Neuronal stem cell (in vitro differentiated cells): Measurements from ENCODE around the gene CRYBB3.
"Not testable (repeated sequence)": the region's sequence is repeated elsewhere in the genome, so short reads cannot be mapped to it uniquely, and the experiment has no call there.

Experiments used
- DNase-seq: peaks from one replicate; pipeline ENCODE4 v3.0.0-alpha.2; 2013; ENCODE audit warnings: low spot score
- H2AFZ ChIP-seq: one replicate; pipeline ENCODE4 v1.6.1; 2013; ENCODE audit warnings: mild to moderate bottlenecking, low read length, inconsistent platforms
- H2AK5ac ChIP-seq: 2 replicates; pipeline ENCODE4 v1.6.1; 2013; ENCODE audit warnings: low read depth, mild to moderate bottlenecking, inconsistent platforms, low read length, moderate library complexity, mixed read lengths
- H2BK120ac ChIP-seq: 2 replicates; pipeline ENCODE4 v1.6.1; 2013; ENCODE audit warnings: low read depth, mild to moderate bottlenecking, inconsistent platforms, low read length, moderate library complexity, mixed read lengths
- H2BK12ac ChIP-seq: one replicate; pipeline ENCODE4 v1.6.1; 2013; ENCODE audit warnings: low read length, inconsistent platforms
- H2BK15ac ChIP-seq: 2 replicates; pipeline ENCODE4 v1.6.1; 2013; ENCODE audit warnings: mild to moderate bottlenecking, low read length, inconsistent platforms, mixed read lengths
- H2BK5ac ChIP-seq: one replicate; pipeline ENCODE4 v1.6.1; 2013; ENCODE audit warnings: inconsistent platforms, mild to moderate bottlenecking, low read length, moderate library complexity
- H3K14ac ChIP-seq: one replicate; pipeline ENCODE4 v1.6.1; 2013; ENCODE audit warnings: low read length, inconsistent platforms
- H3K18ac ChIP-seq: 2 replicates; pipeline ENCODE4 v1.6.1; 2013; ENCODE audit warnings: low read length, inconsistent platforms
- H3K23ac ChIP-seq: 2 replicates; pipeline ENCODE4 v1.6.1; 2013; ENCODE audit warnings: low read depth, mild to moderate bottlenecking, mixed read lengths, low read length, inconsistent platforms; ENCODE audit not compliant: poor library complexity
- H3K27ac ChIP-seq: replicated peaks from 3 replicates; pipeline ENCODE4 v1.5.1; 2013; ENCODE audit warnings: low read length, inconsistent platforms
- H3K27me3 ChIP-seq, 3 experiments: 2 replicates each; pipeline ENCODE4 v1.6.1; 2013; ENCODE audit warnings: low read length in 3 of 3, mild to moderate bottlenecking in 2 of 3, inconsistent platforms in 1 of 3, low read depth in 1 of 3, mixed read lengths in 1 of 3, moderate library complexity in 1 of 3; ENCODE audit not compliant: control insufficient read depth in 3 of 3, insufficient read depth in 3 of 3
- H3K36me3 ChIP-seq, 2 donors: replicated peaks in 1 of 2; 2 replicates each; pipeline ENCODE4 v1.6.1; 2013; ENCODE audit warnings: low read length in 2 of 2; ENCODE audit not compliant: control insufficient read depth in 2 of 2, insufficient read depth in 2 of 2
- H3K4ac ChIP-seq: 2 replicates; pipeline ENCODE4 v1.6.1; 2013; ENCODE audit warnings: inconsistent platforms, mild to moderate bottlenecking, low read length, moderate library complexity
- H3K4me1 ChIP-seq, 2 donors: 1 replicate in 1 of 2; 2 replicates in 1 of 2; pipeline ENCODE4 v1.6.1; 2013; ENCODE audit warnings: low read length in 2 of 2, low read depth in 1 of 2; ENCODE audit not compliant: control insufficient read depth in 2 of 2, insufficient read depth in 1 of 2
- H3K4me2 ChIP-seq: one replicate; pipeline ENCODE4 v1.6.1; 2013; ENCODE audit warnings: mild to moderate bottlenecking, low read length, inconsistent platforms; ENCODE audit not compliant: insufficient read depth, poor library complexity, severe bottlenecking
- H3K4me3 ChIP-seq, 2 donors: 2 replicates each; pipeline ENCODE4 v1.5.1; 2013; ENCODE audit warnings: low read length in 2 of 2, mild to moderate bottlenecking in 2 of 2, inconsistent platforms in 1 of 2, moderate library complexity in 1 of 2
- H3K79me1 ChIP-seq: one replicate; pipeline ENCODE4 v1.6.1; 2013; ENCODE audit warnings: low read depth, mild to moderate bottlenecking, inconsistent platforms, low read length, moderate library complexity
- H3K9ac ChIP-seq: one replicate; pipeline ENCODE4 v1.6.1; 2013; ENCODE audit warnings: mild to moderate bottlenecking, low read depth, low read length, inconsistent platforms; ENCODE audit not compliant: poor library complexity
- H3K9me3 ChIP-seq, 2 donors: replicated peaks in 1 of 2; 2 replicates each; pipeline versions ENCODE3 to v1.6.1; 2013; ENCODE audit warnings: low read length in 2 of 2, mild to moderate bottlenecking in 2 of 2, inconsistent platforms in 1 of 2, low read depth in 1 of 2, mixed read lengths in 1 of 2, moderate library complexity in 1 of 2; ENCODE audit not compliant: control insufficient read depth in 2 of 2, insufficient read depth in 1 of 2
- H4K8ac ChIP-seq: one replicate; pipeline ENCODE4 v1.6.1; 2013; ENCODE audit warnings: low read depth, mild to moderate bottlenecking, inconsistent platforms, low read length, moderate library complexity
- H4K91ac ChIP-seq: one replicate; pipeline ENCODE4 v1.6.1; 2013; ENCODE audit warnings: low read length, low read depth, mild to moderate bottlenecking, inconsistent platforms; ENCODE audit not compliant: poor library complexity
- WGBS, 2 donors: extraction: QIAGEN DNeasy Blood & Tissue Kit; methylation state at CpG; one replicate each; pipeline ENCODE4 v1.1.7; 2013; ENCODE audit warnings: missing lambda C conversion rate in 2 of 2, mixed read lengths in 1 of 2; ENCODE audit not compliant: insufficient read length in 2 of 2, insufficient replicate concordance in 1 of 2; ENCODE audit errors: extremely low coverage in 2 of 2; 5-methylcytosine and 5-hydroxymethylcytosine counted together

Gene CRYBB3

DNA sequence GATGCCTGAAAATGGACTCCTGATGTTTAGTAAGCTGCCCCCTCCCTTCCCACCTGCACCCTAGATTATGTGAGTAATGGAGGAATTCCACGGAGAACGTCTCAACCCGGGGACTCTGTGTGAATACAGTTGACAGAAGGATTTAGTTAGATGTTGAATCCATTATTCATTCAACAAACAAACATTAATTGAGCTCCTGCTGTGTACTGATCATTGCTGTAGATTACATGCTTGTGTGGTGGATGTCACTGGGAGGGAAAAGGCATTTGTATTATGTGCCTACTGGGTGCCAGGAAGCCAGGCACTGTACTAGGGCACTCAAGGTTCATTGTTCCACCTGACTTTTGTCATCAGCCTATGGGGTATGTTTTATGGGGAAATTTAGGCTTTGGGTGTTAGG lies 22.9 kb upstream of the CRYBB3 start:
- Histone ChIP-seq H2BK12ac (no peak overlapping the region), H3K36me3 (peaks cover 22 to 62% of the 10 kb centered on the region in 2 donors), H2BK120ac (no peak overlapping the region), H3K4me1 (peaks cover 0 to 2% of the 10 kb centered on the region in 2 donors), H3K27me3 (no peaks in the 10 kb centered on the region), H3K9me3 (peaks cover 2 to 8% of the 10 kb centered on the region in 2 donors), H2BK15ac (no peak overlapping the region), H4K91ac (no peak overlapping the region), H3K79me1 (no peaks in the 10 kb centered on the region), H3K14ac (no peak overlapping the region), H3K18ac (no peak overlapping the region), H2AK5ac (no peak overlapping the region), H3K9ac (no peak overlapping the region), H4K8ac (no peak overlapping the region), H3K4me3 (no peak overlapping the region), H3K27ac (no peak overlapping the region), H2BK5ac (no peak overlapping the region), H3K23ac (no peak overlapping the region), H3K4ac (no peak overlapping the region), H2AFZ (no peak overlapping the region), H3K4me2 (no peak overlapping the region)
- WGBS, 2 donors = no CpG with 5 or more reads among the region's 3 CpGs
- DNase-seq = no peak

DNA sequence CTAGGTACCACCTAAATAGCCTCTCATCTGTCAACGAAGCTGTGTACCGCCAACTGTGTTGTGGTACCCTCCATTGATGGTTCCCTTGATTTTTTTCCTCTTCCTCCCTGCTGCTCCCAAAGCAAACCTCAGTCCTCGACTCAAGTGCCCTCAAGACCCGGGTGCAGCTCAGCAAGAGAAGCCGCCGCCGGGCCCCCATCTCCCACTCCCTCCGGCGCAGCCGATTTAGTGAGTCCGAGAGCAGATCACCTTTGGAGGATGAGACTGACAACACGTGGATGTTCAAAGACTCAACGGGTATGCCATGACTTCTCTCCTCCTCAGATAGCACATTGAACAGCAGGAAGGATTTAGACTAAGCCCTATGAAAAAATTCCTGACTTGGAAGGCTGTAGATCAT lies 22.4 kb upstream of the CRYBB3 start:
- Histone ChIP-seq H3K79me1 (no peaks in the 10 kb centered on the region), H3K9me3 (peaks cover 2 to 8% of the 10 kb centered on the region in 2 donors), H3K23ac (no peak overlapping the region), H3K36me3 (peaks cover 22 to 63% of the 10 kb centered on the region in 2 donors), H3K14ac (no peak overlapping the region), H3K4me3 (no peak overlapping the region), H4K91ac (no peak overlapping the region), H2AFZ (no peak overlapping the region), H3K4me1 (peaks cover 0 to 2% of the 10 kb centered on the region in 2 donors), H2BK12ac (no peak overlapping the region), H3K18ac (no peak overlapping the region), H3K4ac (no peak overlapping the region), H2AK5ac (no peak overlapping the region), H4K8ac (no peak overlapping the region), H2BK120ac (no peak overlapping the region), H2BK15ac (no peak overlapping the region), H3K4me2 (no peak overlapping the region), H3K27ac (no peak overlapping the region), H3K9ac (no peak overlapping the region), H2BK5ac (no peak overlapping the region), H3K27me3 (no peaks in the 10 kb centered on the region)
- DNase-seq = no peak
- WGBS, 2 donors = no CpG with 5 or more reads among the region's 13 CpGs

DNA sequence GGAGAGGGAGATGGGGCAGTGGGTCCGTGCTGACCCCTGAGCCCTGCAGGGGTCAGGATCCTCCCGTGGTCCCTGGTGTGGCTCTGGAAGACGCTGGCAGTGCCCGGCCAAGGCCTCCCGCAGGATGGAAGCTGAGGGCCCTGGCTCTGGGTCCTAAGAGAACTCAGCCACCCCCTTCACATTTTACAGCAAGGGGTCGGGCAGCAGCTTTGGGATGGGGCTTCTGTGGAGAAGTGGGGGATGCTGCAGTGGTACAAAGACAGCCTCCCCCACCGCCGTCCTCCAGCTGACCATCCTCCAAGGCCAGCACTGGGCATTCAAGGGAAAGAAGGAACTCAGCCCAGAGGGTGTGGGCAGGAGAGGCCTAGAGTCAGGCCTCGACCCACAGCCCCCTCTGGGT lies 21.8 kb upstream of the CRYBB3 start:
- no peaks in the 10 kb centered on the region for H3K79me1 ChIP-seq
- H2BK12ac ChIP-seq = no peak overlapping the region
- no peak overlapping the region for H3K27ac ChIP-seq
- H3K14ac ChIP-seq = no peak overlapping the region
- no peak overlapping the region for H3K4me3 ChIP-seq
- no peak overlapping the region for H2BK5ac ChIP-seq
- H3K23ac ChIP-seq = no peak overlapping the region
- no peak overlapping the region for H3K4ac ChIP-seq
- H3K36me3 ChIP-seq = peaks cover 26 to 68% of the 10 kb centered on the region in 2 donors
- WGBS, 2 donors = no CpG with 5 or more reads among the region's 9 CpGs
- H3K9me3 ChIP-seq = peaks cover 2 to 8% of the 10 kb centered on the region in 2 donors
- H3K4me2 ChIP-seq = no peak overlapping the region
- H3K27me3 ChIP-seq = no peaks in the 10 kb centered on the region
- no peak overlapping the region for H4K91ac ChIP-seq
- no peak overlapping the region for H3K18ac ChIP-seq
- DNase-seq = no peak
- no peak overlapping the region for H2BK120ac ChIP-seq
- H3K4me1 ChIP-seq = peaks cover 0 to 2% of the 10 kb centered on the region in 2 donors
- H2AFZ ChIP-seq = no peak overlapping the region
- H2BK15ac ChIP-seq = no peak overlapping the region
- H4K8ac ChIP-seq = no peak overlapping the region
- no peak overlapping the region for H3K9ac ChIP-seq
- H2AK5ac ChIP-seq = no peak overlapping the region

DNA sequence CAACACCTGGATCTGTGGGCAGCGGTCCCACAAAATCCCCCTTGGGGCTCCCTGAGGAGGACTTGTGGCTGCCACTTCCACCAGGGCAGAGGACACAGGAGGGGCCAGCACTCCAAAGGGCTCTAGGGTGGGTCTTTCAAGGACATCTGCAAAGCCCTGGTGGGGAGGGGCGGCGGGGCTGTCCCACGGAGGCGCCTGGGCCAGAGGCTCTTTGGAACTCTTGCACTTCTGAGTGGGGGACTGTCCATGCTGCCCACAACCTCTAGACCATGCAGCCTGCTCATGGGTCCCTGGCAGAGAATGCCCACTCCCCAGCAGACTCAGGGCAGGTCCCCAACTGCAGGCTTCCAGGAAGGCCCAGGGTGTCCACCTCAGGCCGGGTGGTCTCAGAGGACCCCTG lies 21.3 kb upstream of the CRYBB3 start:
- DNase-seq, H2AK5ac ChIP-seq, H3K9me3 ChIP-seq, H3K9ac ChIP-seq, H3K4me2 ChIP-seq, H3K79me1 ChIP-seq, H3K27ac ChIP-seq, H3K4me1 ChIP-seq, H3K23ac ChIP-seq, H2BK120ac ChIP-seq, H2BK5ac ChIP-seq, H3K4ac ChIP-seq, H3K4me3 ChIP-seq, H2BK12ac ChIP-seq, H4K8ac ChIP-seq, H2AFZ ChIP-seq, H3K14ac ChIP-seq, H3K27me3 ChIP-seq, H3K18ac ChIP-seq, H4K91ac ChIP-seq, H2BK15ac ChIP-seq: not testable (repeated sequence)
- peaks cover 27 to 65% of the 10 kb centered on the region in 2 donors for H3K36me3 ChIP-seq
- WGBS, 2 donors = no CpG with 5 or more reads among the region's 6 CpGs
